Measurements from ENCODE around the gene SELENOH. TPM values are rescaled to one million over a fixed set of nuclear protein-coding genes. Genes with fewer than 3 reads are reported as not detected.

Gene SELENOH
- polyA plus RNA-seq, 3 donors from 2014 or later = 157 to 276 (median 190) TPM

GRCh38 chr11:57761301-57762234 is 20.3 kb downstream of the SELENOH start, which contains the start of gene CTNND1:
Gene CTNND1, plus strand, starts transcription at chr11:57761802. Its CDS starts 29,677 bp downstream, at chr11:57791479.
- Mint-ChIP-seq H3K4me1 (peaks cover 6% of the 10 kb centered on the region in 2 donors), H3K27ac (no peak within 1 kb of the TSS), H3K9me3 (no peaks in the 10 kb centered on the region), H3K4me3 (peak within 1 kb of the TSS in 4 of 5 donors; percentile 15 to 48 (median 40)), H3K36me3 (peaks cover 0 to 7% (median 4%) of the 10 kb centered on the region in 3 donors), H3K27me3 (ENCODE audit: low read depth in 3 of 3) (peaks cover 0 to 4% (median 4%) of the 10 kb centered on the region in 3 donors)
- DNase-seq = no peak

GRCh38 chr11:57762235-57762861 is 21.1 kb downstream of the SELENOH start:
- Mint-ChIP-seq H3K4me1 (peaks cover 6% of the 10 kb centered on the region in 2 donors), H3K36me3 (peaks cover 0 to 9% (median 7%) of the 10 kb centered on the region in 3 donors), H3K27me3 (ENCODE audit: low read depth in 3 of 3) (peaks cover 0 to 4% (median 4%) of the 10 kb centered on the region in 3 donors), H3K27ac (no peak overlapping the region), H3K9me3 (no peaks in the 10 kb centered on the region), H3K4me3 (peak overlapping the region in 2 of 5 donors; percentile 19 to 39)
- DNase-seq = no peak

GRCh38 chr11:57763568-57763967 is 22.3 kb downstream of the SELENOH start:
- Mint-ChIP-seq H3K9me3 (no peaks in the 10 kb centered on the region), H3K27me3 (ENCODE audit: low read depth in 3 of 3) (peaks cover 0 to 4% (median 4%) of the 10 kb centered on the region in 3 donors), H3K27ac (no peak overlapping the region), H3K36me3 (peaks cover 0 to 9% (median 8%) of the 10 kb centered on the region in 3 donors), H3K4me3 (no peak overlapping the region), H3K4me1 (peaks cover 6% of the 10 kb centered on the region in 2 donors)
- DNase-seq = no peak

- Mint-ChIP-seq H3K36me3 (peaks cover 0 to 9% (median 8%) of the 10 kb centered on the region in 3 donors), H3K27ac (no peak overlapping the region), H3K9me3 (no peaks in the 10 kb centered on the region), H3K4me1 (peaks cover 6% of the 10 kb centered on the region in 2 donors), H3K27me3 (ENCODE audit: low read depth in 3 of 3) (peaks cover 0 to 4% (median 4%) of the 10 kb centered on the region in 3 donors), H3K4me3 (no peak overlapping the region)
- DNase-seq = no peak
These were observed 22.7 kb downstream of the SELENOH start for GRCh38 chr11:57764021-57764420.

- no peak for DNase-seq
- Mint-ChIP-seq H3K4me1 (peaks cover 6% of the 10 kb centered on the region in 2 donors), H3K27ac (peak overlapping the region in 1 of 6 donors; percentile 23), H3K9me3 (no peaks in the 10 kb centered on the region), H3K4me3 (no peak overlapping the region), H3K36me3 (peaks cover 0 to 9% (median 8%) of the 10 kb centered on the region in 3 donors), H3K27me3 (ENCODE audit: low read depth in 3 of 3) (peaks cover 0 to 4% (median 4%) of the 10 kb centered on the region in 3 donors)
These were observed 23.3 kb downstream of the SELENOH start for GRCh38 chr11:57764566-57764965.

GRCh38 chr11:57764972-57765371 is 23.7 kb downstream of the SELENOH start:
- peaks cover 6% of the 10 kb centered on the region in 2 donors for H3K4me1 Mint-ChIP-seq
- no peaks in the 10 kb centered on the region for H3K9me3 Mint-ChIP-seq
- DNase-seq = no peak
- no peak overlapping the region for H3K27ac Mint-ChIP-seq
- no peak overlapping the region for H3K4me3 Mint-ChIP-seq
- H3K36me3 Mint-ChIP-seq = peaks cover 0 to 9% (median 8%) of the 10 kb centered on the region in 3 donors
- peaks cover 0 to 4% (median 4%) of the 10 kb centered on the region in 3 donors for H3K27me3 Mint-ChIP-seq (ENCODE audit: low read depth in 3 of 3)

- Mint-ChIP-seq H3K4me3 (no peak overlapping the region), H3K9me3 (no peaks in the 10 kb centered on the region), H3K27ac (no peak overlapping the region), H3K27me3 (ENCODE audit: low read depth in 3 of 3) (no peaks in the 10 kb centered on the region), H3K36me3 (peaks cover 0 to 10% (median 4%) of the 10 kb centered on the region in 3 donors), H3K4me1 (peaks cover 2 to 9% of the 10 kb centered on the region in 2 donors)
- DNase-seq = no peak
These were observed 29.5 kb downstream of the SELENOH start for GRCh38 chr11:57770793-57771192.

- H3K4me1 Mint-ChIP-seq = peaks cover 2 to 11% of the 10 kb centered on the region in 2 donors
- no peaks in the 10 kb centered on the region for H3K27me3 Mint-ChIP-seq (ENCODE audit: low read depth in 3 of 3)
- no peak overlapping the region for H3K4me3 Mint-ChIP-seq
- no peak for DNase-seq
- no peak overlapping the region for H3K27ac Mint-ChIP-seq
- H3K9me3 Mint-ChIP-seq = no peaks in the 10 kb centered on the region
- H3K36me3 Mint-ChIP-seq = peaks cover 0 to 9% (median 4%) of the 10 kb centered on the region in 3 donors
These were observed 30.1 kb downstream of the SELENOH start for GRCh38 chr11:57771365-57771764.

- peaks cover 2 to 11% of the 10 kb centered on the region in 2 donors for H3K4me1 Mint-ChIP-seq
- H3K27ac Mint-ChIP-seq = no peak overlapping the region
- peaks cover 0 to 5% (median 0%) of the 10 kb centered on the region in 3 donors for H3K36me3 Mint-ChIP-seq
- no peaks in the 10 kb centered on the region for H3K9me3 Mint-ChIP-seq
- DNase-seq = no peak
- no peak overlapping the region for H3K4me3 Mint-ChIP-seq
- no peaks in the 10 kb centered on the region for H3K27me3 Mint-ChIP-seq (ENCODE audit: low read depth in 3 of 3)
These were observed 31.3 kb downstream of the SELENOH start for GRCh38 chr11:57772562-57772961.

- H3K9me3 Mint-ChIP-seq = no peaks in the 10 kb centered on the region
- peaks cover 0 to 5% (median 0%) of the 10 kb centered on the region in 3 donors for H3K36me3 Mint-ChIP-seq
- no peak for DNase-seq
- no peaks in the 10 kb centered on the region for H3K27me3 Mint-ChIP-seq (ENCODE audit: low read depth in 3 of 3)
- H3K4me3 Mint-ChIP-seq = no peak overlapping the region
- peaks cover 2 to 11% of the 10 kb centered on the region in 2 donors for H3K4me1 Mint-ChIP-seq
- no peak overlapping the region for H3K27ac Mint-ChIP-seq
These were observed 31.8 kb downstream of the SELENOH start for GRCh38 chr11:57773026-57773598.

GRCh38 chr11:57775491-57775890 is 34.2 kb downstream of the SELENOH start:
- H3K27me3 Mint-ChIP-seq (ENCODE audit: low read depth in 3 of 3) = no peaks in the 10 kb centered on the region
- H3K4me3 Mint-ChIP-seq = no peak overlapping the region
- peaks cover 0 to 5% (median 0%) of the 10 kb centered on the region in 3 donors for H3K36me3 Mint-ChIP-seq
- H3K9me3 Mint-ChIP-seq = no peaks in the 10 kb centered on the region
- no peak for DNase-seq
- H3K4me1 Mint-ChIP-seq = peaks cover 2 to 11% of the 10 kb centered on the region in 2 donors
- no peak overlapping the region for H3K27ac Mint-ChIP-seq

GRCh38 chr11:57776031-57776521 is 34.8 kb downstream of the SELENOH start:
- no peak for DNase-seq
- Mint-ChIP-seq H3K27ac (peak overlapping the region in 1 of 6 donors; percentile 75), H3K36me3 (peaks cover 0 to 4% (median 0%) of the 10 kb centered on the region in 3 donors), H3K4me3 (no peak overlapping the region), H3K27me3 (ENCODE audit: low read depth in 3 of 3) (no peaks in the 10 kb centered on the region), H3K4me1 (peaks cover 2 to 11% of the 10 kb centered on the region in 2 donors), H3K9me3 (no peaks in the 10 kb centered on the region)

GRCh38 chr11:57776577-57777210 is 35.4 kb downstream of the SELENOH start:
- H3K27ac Mint-ChIP-seq = no peak overlapping the region
- H3K4me3 Mint-ChIP-seq = no peak overlapping the region
- peaks cover 0 to 3% (median 3%) of the 10 kb centered on the region in 3 donors for H3K36me3 Mint-ChIP-seq
- peaks cover 0 to 2% (median 0%) of the 10 kb centered on the region in 3 donors for H3K27me3 Mint-ChIP-seq (ENCODE audit: low read depth in 3 of 3)
- H3K4me1 Mint-ChIP-seq = peaks cover 2 to 11% of the 10 kb centered on the region in 2 donors
- no peak for DNase-seq
- no peaks in the 10 kb centered on the region for H3K9me3 Mint-ChIP-seq

All from immature natural killer cell (primary cell).